Measurements from ENCODE around the gene BCAT1.

The BCAT1 gene, protein sequence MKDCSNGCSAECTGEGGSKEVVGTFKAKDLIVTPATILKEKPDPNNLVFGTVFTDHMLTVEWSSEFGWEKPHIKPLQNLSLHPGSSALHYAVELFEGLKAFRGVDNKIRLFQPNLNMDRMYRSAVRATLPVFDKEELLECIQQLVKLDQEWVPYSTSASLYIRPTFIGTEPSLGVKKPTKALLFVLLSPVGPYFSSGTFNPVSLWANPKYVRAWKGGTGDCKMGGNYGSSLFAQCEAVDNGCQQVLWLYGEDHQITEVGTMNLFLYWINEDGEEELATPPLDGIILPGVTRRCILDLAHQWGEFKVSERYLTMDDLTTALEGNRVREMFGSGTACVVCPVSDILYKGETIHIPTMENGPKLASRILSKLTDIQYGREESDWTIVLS

GRCh38 chr12:24948757-24949722 is at the start of gene BCAT1:
Gene BCAT1, minus strand, starts transcription at chr12:24949101. Its CDS starts 169 bp downstream, at chr12:24948932.
- no peak for FAIRE-seq
- peak; percentile 79 for TF ChIP-seq POLR2A (IDR thresholded peaks at IDR 0.05; ENCODE audit: low read depth, low read length)
- peak; percentile 68 for DNase-seq (ENCODE audit: insufficient read length, low spot score)

DNA sequence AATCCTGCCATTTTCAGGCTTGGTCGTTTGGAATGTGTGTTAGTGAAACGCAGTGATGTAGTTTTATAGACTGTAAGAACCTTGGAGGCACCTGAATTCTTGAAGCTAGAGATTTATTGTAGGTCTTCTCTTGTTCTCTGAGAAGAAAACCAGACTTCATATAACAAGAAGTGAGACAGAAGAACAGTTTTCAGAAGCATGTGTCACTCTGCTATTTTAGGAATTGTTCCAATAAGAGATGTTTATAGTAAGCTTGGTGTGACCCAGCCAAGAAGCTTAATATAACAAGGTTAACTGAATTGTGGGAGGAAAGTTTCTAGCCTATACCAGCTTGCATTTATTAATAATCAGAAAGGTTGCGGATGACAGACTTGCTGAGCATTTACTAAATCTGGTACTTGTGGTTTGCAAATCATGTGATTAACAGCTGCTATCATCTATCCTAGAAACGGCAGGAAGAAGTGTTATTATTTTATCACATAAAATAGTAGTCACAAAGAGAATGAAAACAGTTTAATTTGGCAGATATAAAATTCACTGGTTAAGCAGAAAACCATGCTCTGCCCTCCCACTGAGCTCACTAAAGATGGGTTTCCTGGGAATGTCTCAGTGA is 49.2 kb upstream of the BCAT1 start:
- DNase-seq (ENCODE audit: insufficient read length, low spot score) = no peak
- TF ChIP-seq POLR2A (IDR thresholded peaks at IDR 0.05; ENCODE audit: low read depth, low read length) = no peak
- FAIRE-seq = no peak

DNA sequence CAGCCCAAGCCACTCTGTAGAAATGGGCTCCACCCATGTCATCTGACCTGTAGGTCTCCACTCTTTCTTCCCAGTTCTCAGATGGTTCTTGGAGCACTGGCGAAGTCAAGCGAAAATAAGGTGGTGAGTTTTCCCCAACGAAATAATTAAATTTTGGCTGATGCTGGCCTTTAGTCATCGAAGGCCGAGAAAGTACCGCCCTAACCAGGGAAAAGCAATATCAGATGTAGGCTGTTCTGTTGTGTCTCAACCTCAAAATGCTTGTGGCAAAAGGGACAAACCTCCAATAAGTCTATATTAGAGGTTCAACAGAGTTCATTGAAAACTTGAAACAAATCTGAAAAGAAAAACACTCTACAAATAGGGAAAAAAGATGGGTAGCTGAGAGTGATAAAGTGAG is 48.6 kb upstream of the BCAT1 start:
- no peak for DNase-seq (ENCODE audit: insufficient read length, low spot score)
- TF ChIP-seq POLR2A (IDR thresholded peaks at IDR 0.05; ENCODE audit: low read depth, low read length) = no peak
- no peak for FAIRE-seq

GRCh38 chr12:24996820-24997219 is 47.9 kb upstream of the BCAT1 start:
- TF ChIP-seq POLR2A (IDR thresholded peaks at IDR 0.05; ENCODE audit: low read depth, low read length) = no peak
- FAIRE-seq (no peak), DNase-seq (ENCODE audit: insufficient read length, low spot score) (no peak)

GRCh38 chr12:24996102-24996797 is 47.3 kb upstream of the BCAT1 start:
- no peak for DNase-seq (ENCODE audit: insufficient read length, low spot score)
- no peak for FAIRE-seq
- TF ChIP-seq POLR2A (IDR thresholded peaks at IDR 0.05; ENCODE audit: low read depth, low read length) = no peak

DNA sequence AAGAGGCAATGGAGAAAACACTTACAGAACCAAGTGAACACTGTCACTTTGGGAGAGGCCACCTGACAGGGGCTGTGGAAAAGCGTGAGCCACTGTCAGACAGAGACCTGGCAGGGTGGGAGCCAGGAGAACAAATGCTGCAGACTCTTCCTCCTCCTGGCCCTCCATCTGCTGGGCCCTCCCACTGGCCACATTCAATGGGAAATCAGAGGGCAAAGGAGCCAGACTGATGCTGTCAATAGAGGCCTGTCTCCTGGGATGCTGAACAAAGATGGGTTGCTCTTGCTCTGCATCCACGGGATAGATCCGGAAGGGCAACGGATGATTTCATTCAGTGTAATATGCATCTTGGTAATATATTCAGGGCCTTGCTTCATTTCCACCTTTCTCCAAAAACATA is 44.9 kb upstream of the BCAT1 start:
- DNase-seq (ENCODE audit: insufficient read length, low spot score) (no peak), FAIRE-seq (no peak)
- TF ChIP-seq POLR2A (IDR thresholded peaks at IDR 0.05; ENCODE audit: low read depth, low read length) = no peak

DNA sequence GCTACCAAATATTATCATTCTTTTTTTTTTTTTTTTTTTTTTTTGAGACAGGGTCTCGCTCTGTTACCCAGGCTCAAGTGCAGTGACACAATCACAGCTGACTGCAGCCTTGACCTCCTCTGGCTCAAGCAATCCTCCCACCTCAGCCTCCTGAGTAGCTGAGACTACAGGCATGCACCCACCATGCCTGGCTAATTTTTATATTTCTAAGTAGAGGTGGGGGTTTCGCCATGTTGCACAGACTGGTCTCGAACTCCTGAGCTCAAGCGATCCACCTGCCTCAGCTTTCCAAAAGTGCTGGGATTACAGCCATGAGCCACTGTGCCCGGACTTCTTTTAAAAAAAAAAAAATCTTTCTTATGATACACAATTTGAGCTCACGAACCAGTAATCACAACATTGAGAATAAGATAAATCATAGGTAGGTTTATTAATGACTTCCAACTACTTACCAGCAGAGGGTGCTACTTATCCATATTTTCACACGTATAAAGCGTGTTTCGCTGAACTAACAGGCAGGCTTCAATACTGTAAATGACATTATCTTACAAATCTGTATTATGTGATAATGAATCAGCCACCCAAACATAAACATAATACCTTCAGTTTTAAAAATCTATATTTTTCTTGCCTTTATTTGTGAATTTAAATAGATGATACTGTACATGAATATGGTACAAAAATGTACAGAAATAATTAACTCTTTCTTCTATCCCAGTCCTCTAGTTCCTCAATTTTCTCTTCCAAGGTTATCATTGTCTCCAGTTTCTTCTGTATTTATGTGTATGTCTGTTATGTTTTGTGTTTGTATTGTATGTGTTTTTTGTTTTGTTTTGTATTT is 42.5 kb upstream of the BCAT1 start:
- no peak for TF ChIP-seq POLR2A (IDR thresholded peaks at IDR 0.05; ENCODE audit: low read depth, low read length)
- FAIRE-seq = peak; percentile 78
- peak; percentile 31 for DNase-seq (ENCODE audit: insufficient read length, low spot score)

DNA sequence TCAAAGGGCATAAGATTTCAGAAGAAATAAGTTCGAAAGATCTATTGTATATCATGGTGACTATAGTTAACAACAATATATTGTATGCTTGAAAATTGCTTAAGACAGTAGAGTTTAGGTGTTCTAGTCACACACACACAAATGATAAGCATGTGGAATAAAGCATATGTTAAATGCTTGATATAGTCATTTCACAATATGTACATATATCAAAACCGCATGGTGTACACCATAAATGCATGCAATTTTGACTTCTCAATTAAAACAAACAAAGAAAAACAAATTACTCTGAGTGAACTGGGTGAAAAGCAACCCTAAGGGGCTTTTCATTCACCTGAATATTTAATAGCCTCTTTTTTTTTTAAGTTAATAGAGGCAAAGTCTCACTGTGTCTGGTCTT is 40.3 kb upstream of the BCAT1 start:
- no peak for TF ChIP-seq POLR2A (IDR thresholded peaks at IDR 0.05; ENCODE audit: low read depth, low read length)
- FAIRE-seq = no peak

GRCh38 chr12:24982250-24982649 is 33.3 kb upstream of the BCAT1 start:
- no peak for DNase-seq (ENCODE audit: insufficient read length, low spot score)
- no peak for TF ChIP-seq POLR2A (IDR thresholded peaks at IDR 0.05; ENCODE audit: low read depth, low read length)
- no peak for FAIRE-seq

More for the DNA sequence above, 40.3 kb upstream of the BCAT1 start:
- DNase-seq (ENCODE audit: insufficient read length, low spot score) = no peak

GRCh38 chr12:24979976-24980730 is 31.3 kb upstream of the BCAT1 start:
- DNase-seq (ENCODE audit: insufficient read length, low spot score) (no peak), FAIRE-seq (no peak)
- no peak for TF ChIP-seq POLR2A (IDR thresholded peaks at IDR 0.05; ENCODE audit: low read depth, low read length)

GRCh38 chr12:24979329-24979728 is 30.4 kb upstream of the BCAT1 start:
- no peak for TF ChIP-seq POLR2A (IDR thresholded peaks at IDR 0.05; ENCODE audit: low read depth, low read length)
- FAIRE-seq (no peak), DNase-seq (ENCODE audit: insufficient read length, low spot score) (no peak)

GRCh38 chr12:24977711-24978110 is 28.8 kb upstream of the BCAT1 start:
- FAIRE-seq = no peak
- DNase-seq (ENCODE audit: insufficient read length, low spot score) = no peak
- TF ChIP-seq POLR2A (IDR thresholded peaks at IDR 0.05; ENCODE audit: low read depth, low read length) = no peak

Measured in H54 (cell line).